Measurements from ENCODE around the gene IL1RN. TPM values are rescaled to one million over a fixed set of nuclear protein-coding genes. Genes with fewer than 3 reads are reported as not detected.
A peak's percentile ranks its signal among the peaks of the same experiment; 100 is the strongest.

IL1RN gene, protein sequence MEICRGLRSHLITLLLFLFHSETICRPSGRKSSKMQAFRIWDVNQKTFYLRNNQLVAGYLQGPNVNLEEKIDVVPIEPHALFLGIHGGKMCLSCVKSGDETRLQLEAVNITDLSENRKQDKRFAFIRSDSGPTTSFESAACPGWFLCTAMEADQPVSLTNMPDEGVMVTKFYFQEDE
- total RNA-seq (2013) = 36.0 TPM
- polyA plus RNA-seq = 100 to 1,000 TPM in 1 of 3 donors, 10 to 100 TPM in 2; 89.9 to 109 (median 92.0) TPM
- polyA minus RNA-seq = 27.3 and 42.9 TPM in 2 replicates
- total RNA-seq = 68.0 to 3,427 (median 143) reads per million in 11 experiments

DNA sequence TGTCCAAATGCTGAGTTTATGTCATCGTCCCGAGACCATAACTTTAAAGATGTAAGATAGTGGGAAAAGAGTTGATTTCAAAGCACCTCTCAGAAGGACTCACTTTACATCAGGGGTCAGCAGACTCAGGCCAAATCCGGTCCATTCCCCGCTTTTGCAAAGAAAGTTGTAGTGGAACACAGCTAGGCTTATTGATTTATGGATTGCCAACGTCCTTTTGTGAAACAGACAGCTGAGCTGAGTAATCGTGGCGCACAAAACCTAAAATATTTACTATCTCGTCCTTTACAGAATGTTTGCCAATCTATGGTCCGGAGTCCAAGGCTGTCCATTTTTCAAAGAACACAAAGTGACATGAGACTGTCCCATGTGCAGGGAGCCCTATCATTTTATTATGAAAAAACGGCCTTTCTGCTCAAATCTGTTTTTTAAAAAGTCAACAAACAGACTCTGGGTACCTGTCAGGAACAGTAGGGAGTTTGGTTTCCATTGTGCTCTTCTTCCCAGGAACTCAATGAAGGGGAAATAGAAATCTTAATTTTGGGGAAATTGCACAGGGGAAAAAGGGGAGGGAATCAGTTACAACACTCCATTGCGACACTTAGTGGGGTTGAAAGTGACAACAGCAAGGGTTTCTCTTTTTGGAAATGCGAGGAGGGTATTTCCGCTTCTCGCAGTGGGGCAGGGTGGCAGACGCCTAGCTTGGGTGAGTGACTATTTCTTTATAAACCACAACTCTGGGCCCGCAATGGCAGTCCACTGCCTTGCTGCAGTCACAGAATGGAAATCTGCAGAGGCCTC lies at the start of gene IL1RN:
Gene IL1RN, plus strand, starts transcription at position 754 of the 801 bp plus-strand sequence. Its CDS starts 27 bp downstream, at position 781.
- Histone ChIP-seq H3K9ac (ENCODE audit: insufficient read depth, low read length, poor library complexity, severe bottlenecking) (peak within 1 kb of the TSS; percentile 85), H3K36me3 (replicated peaks in 1 of 2; ENCODE audit: control insufficient read depth in 1 of 2, insufficient read depth in 2 of 2, low read length in 2 of 2) (peaks cover 27 to 30% of the 10 kb centered on the region in 2 donors), H3K9me3 (replicated peaks in 1 of 2; ENCODE audit: control insufficient read depth in 1 of 2, insufficient read depth in 1 of 2, low read length in 2 of 2) (no peaks in the 10 kb centered on the region), H4K20me1 (ENCODE audit: insufficient read depth, low read length) (peaks cover 32% of the 10 kb centered on the region), H3K4me1 (ENCODE audit: control insufficient read depth in 1 of 2, insufficient read depth in 2 of 2, low read length in 2 of 2) (peaks cover 72 to 89% of the 10 kb centered on the region in 2 donors), H3K4me2 (replicated peaks; ENCODE audit: extremely low read depth, low read length, poor library complexity, severe bottlenecking) (peak within 1 kb of the TSS; percentile 87), H3K27me3 (ENCODE audit: control insufficient read depth in 2 of 2, insufficient read depth in 2 of 2, low read length in 2 of 2) (no peaks in the 10 kb centered on the region), H3K79me2 (ENCODE audit: insufficient read depth, low read length) (peaks cover 53% of the 10 kb centered on the region), H3K4me3 (replicated peaks in 1 of 3; ENCODE audit: low read depth in 2 of 3, low read length in 3 of 3) (peak within 1 kb of the TSS; percentile 75 to 99 (median 89)), H3K27ac (ENCODE audit: low read depth in 1 of 2, low read length in 2 of 2) (peak within 1 kb of the TSS; percentile 91 to 95), H2AFZ (ENCODE audit: insufficient read depth, low read depth, low read length, poor library complexity, severe bottlenecking) (peak within 1 kb of the TSS; percentile 51)
- DNase-seq = peak; percentile 90 to 98 (median 95)
- H3K4me1 Mint-ChIP-seq = peaks cover 82% of the 10 kb centered on the region
- peak within 1 kb of the TSS; percentile 97 to 99 (median 99) for H3K27ac Mint-ChIP-seq
- H3K4me3 Mint-ChIP-seq = peak within 1 kb of the TSS; percentile 97 to 98
- TF ChIP-seq, protein P1, sequence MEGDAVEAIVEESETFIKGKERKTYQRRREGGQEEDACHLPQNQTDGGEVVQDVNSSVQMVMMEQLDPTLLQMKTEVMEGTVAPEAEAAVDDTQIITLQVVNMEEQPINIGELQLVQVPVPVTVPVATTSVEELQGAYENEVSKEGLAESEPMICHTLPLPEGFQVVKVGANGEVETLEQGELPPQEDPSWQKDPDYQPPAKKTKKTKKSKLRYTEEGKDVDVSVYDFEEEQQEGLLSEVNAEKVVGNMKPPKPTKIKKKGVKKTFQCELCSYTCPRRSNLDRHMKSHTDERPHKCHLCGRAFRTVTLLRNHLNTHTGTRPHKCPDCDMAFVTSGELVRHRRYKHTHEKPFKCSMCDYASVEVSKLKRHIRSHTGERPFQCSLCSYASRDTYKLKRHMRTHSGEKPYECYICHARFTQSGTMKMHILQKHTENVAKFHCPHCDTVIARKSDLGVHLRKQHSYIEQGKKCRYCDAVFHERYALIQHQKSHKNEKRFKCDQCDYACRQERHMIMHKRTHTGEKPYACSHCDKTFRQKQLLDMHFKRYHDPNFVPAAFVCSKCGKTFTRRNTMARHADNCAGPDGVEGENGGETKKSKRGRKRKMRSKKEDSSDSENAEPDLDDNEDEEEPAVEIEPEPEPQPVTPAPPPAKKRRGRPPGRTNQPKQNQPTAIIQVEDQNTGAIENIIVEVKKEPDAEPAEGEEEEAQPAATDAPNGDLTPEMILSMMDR (IDR thresholded peaks at IDR 0.05) = no peak
- 41% methylated on average over 3 of the region's 16 CpGs for WGBS (ENCODE audit: insufficient coverage)
- H3K27me3 Mint-ChIP-seq (ENCODE audit: low read depth in 3 of 3) = peaks cover 0 to 2% (median 0%) of the 10 kb centered on the region in 3 donors
- peaks cover 0 to 4% (median 0%) of the 10 kb centered on the region in 7 donors for H3K9me3 Mint-ChIP-seq
- intact Hi-C loops (cut with micrococcal nuclease) = loop anchor here (2.0 to 5.0 kb wide), 2 partner anchors 44 to 45 kb away; no protein-coding TSS in a partner anchor
- H3K36me3 Mint-ChIP-seq = peaks cover 27 to 32% of the 10 kb centered on the region in 2 donors

DNA sequence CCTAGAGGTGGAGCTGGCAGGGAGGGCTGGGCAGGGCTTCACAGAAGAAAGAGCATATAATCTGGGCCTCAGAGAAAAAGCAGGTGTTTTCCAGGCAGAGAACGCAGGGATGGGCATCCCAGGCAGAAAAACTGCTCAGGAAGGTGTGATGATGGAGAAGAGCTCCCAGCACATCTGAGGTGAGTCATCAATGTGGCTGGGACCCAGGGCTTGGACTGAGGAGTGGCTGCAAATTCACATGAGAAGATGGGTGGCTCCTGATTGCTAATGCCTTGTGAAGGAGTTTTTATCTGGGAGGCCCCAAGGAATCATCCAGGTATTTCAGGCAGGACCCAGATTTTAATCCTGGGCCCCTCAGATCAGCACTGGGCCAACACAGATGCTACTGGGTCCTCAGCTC lies 49.5 kb upstream of the IL1RN start:
- H3K4me2 ChIP-seq (replicated peaks; ENCODE audit: extremely low read depth, low read length, poor library complexity, severe bottlenecking) = no peak overlapping the region
- H3K4me3 Mint-ChIP-seq = no peak overlapping the region
- no peaks in the 10 kb centered on the region for H3K36me3 Mint-ChIP-seq
- H3K9me3 Mint-ChIP-seq = peaks cover 0 to 2% (median 0%) of the 10 kb centered on the region in 7 donors
- peaks cover under 1 to 1% of the 10 kb centered on the region in 2 donors for H3K4me1 ChIP-seq (ENCODE audit: control insufficient read depth in 1 of 2, insufficient read depth in 2 of 2, low read length in 2 of 2)
- no peaks in the 10 kb centered on the region for H3K36me3 ChIP-seq (replicated peaks in 1 of 2; ENCODE audit: control insufficient read depth in 1 of 2, insufficient read depth in 2 of 2, low read length in 2 of 2)
- no peak for DNase-seq
- H3K4me1 Mint-ChIP-seq = peaks cover 19% of the 10 kb centered on the region
- no peaks in the 10 kb centered on the region for H4K20me1 ChIP-seq (ENCODE audit: insufficient read depth, low read length)
- no peak overlapping the region for H3K27ac ChIP-seq (ENCODE audit: low read depth in 1 of 2, low read length in 2 of 2)
- H3K79me2 ChIP-seq (ENCODE audit: insufficient read depth, low read length) = no peaks in the 10 kb centered on the region
- no peak overlapping the region for H3K4me3 ChIP-seq (replicated peaks in 1 of 3; ENCODE audit: low read depth in 2 of 3, low read length in 3 of 3)
- no peak overlapping the region for H2AFZ ChIP-seq (ENCODE audit: insufficient read depth, low read depth, low read length, poor library complexity, severe bottlenecking)
- TF ChIP-seq, protein P1 (IDR thresholded peaks at IDR 0.05) = no peak
- peak overlapping the region in 1 of 7 donors; percentile 76 for H3K27ac Mint-ChIP-seq
- intact Hi-C loops (cut with micrococcal nuclease) = no loop called here
- H3K27me3 ChIP-seq (ENCODE audit: control insufficient read depth in 2 of 2, insufficient read depth in 2 of 2, low read length in 2 of 2) = no peaks in the 10 kb centered on the region
- WGBS (ENCODE audit: insufficient coverage) = 94% methylated on average over 1 of the region's 1 CpG
- no peak overlapping the region for H3K9ac ChIP-seq (ENCODE audit: insufficient read depth, low read length, poor library complexity, severe bottlenecking)
- H3K27me3 Mint-ChIP-seq (ENCODE audit: low read depth in 3 of 3) = peaks cover 0 to 8% (median under 1%) of the 10 kb centered on the region in 3 donors
- no peaks in the 10 kb centered on the region for H3K9me3 ChIP-seq (replicated peaks in 1 of 2; ENCODE audit: control insufficient read depth in 1 of 2, insufficient read depth in 1 of 2, low read length in 2 of 2)
